Osteoblast (primary cell): ENCODE results near the gene HIVEP2. TPM values are rescaled to one million over a fixed set of nuclear protein-coding genes. Genes with fewer than 3 reads are reported as not detected.

Experiments
- DNase-seq: peaks from one replicate; pipeline ENCODE4 v3.0.0; 2011; ENCODE audit warnings: low spot score, mixed read lengths; ENCODE audit not compliant: insufficient read length; ENCODE audit errors: missing footprints
- H2AFZ ChIP-seq: 2 replicates; pipeline ENCODE4 v1.6.0; 2011; ENCODE audit warnings: mild to moderate bottlenecking, low read length
- H3K27ac ChIP-seq: 2 replicates; pipeline ENCODE4 v1.5.1; 2011; ENCODE audit warnings: mild to moderate bottlenecking, low read depth, low read length, moderate library complexity
- H3K27me3 ChIP-seq: 2 replicates; pipeline ENCODE4 v1.6.0; 2012; ENCODE audit warnings: mild to moderate bottlenecking, control low read depth, inconsistent platforms, low read length, moderate library complexity; ENCODE audit not compliant: insufficient read depth
- H3K36me3 ChIP-seq: 2 replicates; pipeline ENCODE4 v1.5.1; 2011; ENCODE audit warnings: mild to moderate bottlenecking, low read length, control low read depth, moderate library complexity; ENCODE audit not compliant: insufficient read depth
- H3K4me1 ChIP-seq: 2 replicates; pipeline ENCODE4 v1.5.1; 2011; ENCODE audit warnings: mild to moderate bottlenecking, low read length, control low read depth, moderate library complexity; ENCODE audit not compliant: insufficient read depth
- H3K4me2 ChIP-seq: 2 replicates; pipeline ENCODE4 v1.6.0; 2011; ENCODE audit warnings: mild to moderate bottlenecking, low read length; ENCODE audit not compliant: insufficient read depth
- H3K4me3 ChIP-seq: fragments of 200-600 bp; sonication (generic); 3 replicates; pipeline ENCODE4 v1.5.1; 2012; ENCODE audit warnings: mild to moderate bottlenecking, low read length, inconsistent platforms; ENCODE audit not compliant: insufficient read depth
- H3K79me2 ChIP-seq: 2 replicates; pipeline ENCODE4 v1.6.0; 2012; ENCODE audit warnings: mild to moderate bottlenecking, low read length, control low read depth, inconsistent platforms; ENCODE audit not compliant: insufficient read depth
- H3K9me3 ChIP-seq: 2 replicates; pipeline ENCODE4 v1.5.1; 2011; ENCODE audit warnings: low read depth, low read length, control low read depth
- H4K20me1 ChIP-seq: 2 replicates; pipeline ENCODE4 v1.6.0; 2012; ENCODE audit warnings: mild to moderate bottlenecking, low read length, control low read depth; ENCODE audit not compliant: insufficient read depth
- CTCF ChIP-seq: IDR thresholded peaks from 2 replicates; pipeline ENCODE4 v1.5.1; 2011; ENCODE audit warnings: mild to moderate bottlenecking, low read depth, low read length, moderate library complexity; ENCODE audit errors: extremely low read depth
- total RNA-seq: library from RNA; depleted of rRNA; stranded (reverse); fragments of >200 nt; gene quantifications from 2 replicates; pipeline ENCODE4 v1.2.3, GENCODE V29; 2012

HIVEP2 gene
- total RNA-seq, 1 donor = 30.4 TPM

GRCh38 chr6:142934599-142934998 is 10.4 kb downstream of the HIVEP2 start:
- no peak overlapping the region for H3K4me2 ChIP-seq
- no peak for DNase-seq
- H3K27ac ChIP-seq = no peak overlapping the region
- H3K36me3 ChIP-seq = no peaks in the 10 kb centered on the region
- H3K27me3 ChIP-seq = no peaks in the 10 kb centered on the region
- no peaks in the 10 kb centered on the region for H3K9me3 ChIP-seq
- H2AFZ ChIP-seq = no peak overlapping the region
- no peak overlapping the region for H3K4me3 ChIP-seq
- peaks cover 3% of the 10 kb centered on the region for H4K20me1 ChIP-seq
- H3K79me2 ChIP-seq = peaks cover 98% of the 10 kb centered on the region
- peaks cover 22% of the 10 kb centered on the region for H3K4me1 ChIP-seq
- no peak for TF ChIP-seq CTCF

GRCh38 chr6:142934106-142934505 is 10.9 kb downstream of the HIVEP2 start:
- H3K79me2 ChIP-seq = peaks cover 98% of the 10 kb centered on the region
- no peak for TF ChIP-seq CTCF
- H3K4me2 ChIP-seq = no peak overlapping the region
- H3K36me3 ChIP-seq = no peaks in the 10 kb centered on the region
- H3K27ac ChIP-seq = no peak overlapping the region
- H3K27me3 ChIP-seq = no peaks in the 10 kb centered on the region
- H3K4me3 ChIP-seq = no peak overlapping the region
- no peaks in the 10 kb centered on the region for H3K9me3 ChIP-seq
- DNase-seq = no peak
- H3K4me1 ChIP-seq = peaks cover 26% of the 10 kb centered on the region
- peaks cover 3% of the 10 kb centered on the region for H4K20me1 ChIP-seq
- no peak overlapping the region for H2AFZ ChIP-seq

- no peaks in the 10 kb centered on the region for H3K27me3 ChIP-seq
- no peak overlapping the region for H3K4me3 ChIP-seq
- peaks cover 3% of the 10 kb centered on the region for H4K20me1 ChIP-seq
- H3K4me2 ChIP-seq = no peak overlapping the region
- no peak overlapping the region for H2AFZ ChIP-seq
- no peaks in the 10 kb centered on the region for H3K9me3 ChIP-seq
- H3K36me3 ChIP-seq = no peaks in the 10 kb centered on the region
- no peak for DNase-seq
- TF ChIP-seq CTCF = no peak
- H3K27ac ChIP-seq = no peak overlapping the region
- H3K4me1 ChIP-seq = peaks cover 26% of the 10 kb centered on the region
- H3K79me2 ChIP-seq = peaks cover 99% of the 10 kb centered on the region
Measured at GRCh38 chr6:142933701-142934100, 11.3 kb downstream of the HIVEP2 start.

- TF ChIP-seq CTCF = no peak
- H4K20me1 ChIP-seq = peaks cover 3% of the 10 kb centered on the region
- H3K27ac ChIP-seq = no peak overlapping the region
- peaks cover 99% of the 10 kb centered on the region for H3K79me2 ChIP-seq
- no peak overlapping the region for H3K4me3 ChIP-seq
- H3K4me2 ChIP-seq = no peak overlapping the region
- DNase-seq = no peak
- no peaks in the 10 kb centered on the region for H3K36me3 ChIP-seq
- no peaks in the 10 kb centered on the region for H3K9me3 ChIP-seq
- H3K27me3 ChIP-seq = no peaks in the 10 kb centered on the region
- H2AFZ ChIP-seq = no peak overlapping the region
- H3K4me1 ChIP-seq = peaks cover 31% of the 10 kb centered on the region
Measured at GRCh38 chr6:142932889-142933288, 12.1 kb downstream of the HIVEP2 start.
